NCI-H1105 treated with DMSO at 0.1 percent for 48 hours (cell line): ENCODE measurements around the gene KRT34.
"Not testable (repeated sequence)": the region's sequence is repeated elsewhere in the genome, so short reads cannot be mapped to it uniquely, and the experiment has no call there.

Experiments used
- DNase-seq: peaks from one replicate; lab custom pipeline; 2025; lab: John Stamatoyannopoulos, UW

The KRT34 gene

GRCh38 chr17:41381943-41382342 lies at the start of gene KRT34:
Gene KRT34, minus strand, starts transcription at chr17:41382306. Its CDS starts 60 bp downstream, at chr17:41382246.
- not testable (repeated sequence) for DNase-seq

GRCh38 chr17:41430376-41430775 lies 48.3 kb upstream of the KRT34 start:
- DNase-seq = not testable (repeated sequence)

DNA sequence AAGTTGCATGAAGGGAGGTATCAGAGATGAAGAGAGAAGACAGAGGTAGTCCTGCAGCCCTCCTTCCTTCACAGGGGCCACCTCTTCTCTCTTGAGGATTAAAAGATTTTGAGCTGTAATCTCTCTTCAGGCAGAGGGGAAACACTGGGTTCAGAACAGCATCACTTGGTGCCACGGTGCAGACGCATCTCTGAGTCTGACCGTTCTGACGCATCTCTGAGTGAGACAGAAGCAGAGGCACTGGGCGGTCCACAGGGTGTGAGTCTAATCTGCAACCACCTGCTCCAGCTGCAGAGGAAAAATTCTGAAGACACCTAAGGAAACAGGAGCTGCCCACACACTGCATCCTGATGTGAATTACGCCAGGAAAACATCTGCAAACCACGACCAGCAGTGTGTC lies 47.6 kb upstream of the KRT34 start:
- no peak for DNase-seq

DNA sequence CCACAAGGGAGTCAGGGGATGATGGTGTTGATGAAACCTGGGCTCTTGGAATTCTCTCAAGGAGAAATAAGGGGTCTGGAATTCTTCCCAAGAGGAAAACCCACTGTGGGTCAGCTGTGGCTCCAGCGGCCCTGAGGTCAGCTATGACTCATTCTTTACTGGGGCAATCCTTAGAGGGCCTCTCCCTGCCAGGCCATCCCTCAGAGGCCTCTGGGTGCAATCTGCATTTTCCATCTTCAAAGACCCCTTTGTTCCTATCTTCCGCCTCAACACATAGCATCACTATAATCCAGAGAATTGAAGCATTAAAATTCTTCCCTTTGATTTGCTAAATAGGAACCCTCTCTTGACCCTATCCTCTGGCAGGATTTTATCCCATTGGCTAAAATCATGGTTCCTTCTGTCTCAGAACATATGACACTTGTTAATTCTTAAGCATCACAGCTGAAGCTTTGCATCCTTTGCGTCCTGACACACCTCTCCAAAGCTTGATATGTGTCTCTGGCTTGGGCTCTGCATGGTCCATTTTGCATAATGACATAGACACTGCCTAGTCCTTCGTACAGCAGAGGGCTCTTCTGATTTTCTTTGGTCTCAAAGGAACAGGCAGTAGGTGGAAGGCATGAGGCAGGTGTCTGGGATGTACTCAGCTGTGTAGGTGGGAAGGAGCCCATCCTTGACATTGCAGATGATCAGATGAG lies 46.6 kb upstream of the KRT34 start:
- DNase-seq = no peak

DNA sequence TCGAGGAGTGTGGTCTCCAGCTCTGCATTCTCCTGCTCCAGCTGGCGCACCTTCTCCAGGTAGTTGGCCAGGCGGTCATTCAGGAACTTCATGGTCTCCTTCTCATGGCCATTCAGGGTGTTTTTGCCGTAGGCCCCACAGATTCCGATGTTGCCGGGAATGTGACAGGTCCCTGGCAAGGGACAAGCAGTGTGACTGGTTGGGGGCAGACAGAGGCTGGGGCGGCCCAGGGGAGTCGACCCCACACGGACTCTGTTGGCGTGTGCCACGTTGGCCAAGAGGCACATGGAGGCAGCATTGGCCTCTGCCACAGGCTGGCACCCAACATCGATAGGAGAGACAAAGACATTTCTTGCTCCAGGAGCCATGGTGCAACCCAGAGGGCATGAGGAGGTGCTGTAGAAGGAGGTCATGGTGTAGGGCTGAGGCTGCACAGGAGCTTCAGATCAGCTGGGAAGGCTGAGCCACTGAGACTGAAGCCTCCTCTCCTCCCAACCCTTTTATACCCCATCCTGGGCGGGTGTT lies 42.1 kb upstream of the KRT34 start, which contains the start of gene KRT37:
Gene KRT37, minus strand, starts transcription at position 475 of the 525 bp plus-strand sequence. Its CDS starts 62 bp downstream, at position 413.
- no peak for DNase-seq

- DNase-seq = not testable (repeated sequence)
These were observed 40.5 kb upstream of the KRT34 start for GRCh38 chr17:41422586-41422985.

DNA sequence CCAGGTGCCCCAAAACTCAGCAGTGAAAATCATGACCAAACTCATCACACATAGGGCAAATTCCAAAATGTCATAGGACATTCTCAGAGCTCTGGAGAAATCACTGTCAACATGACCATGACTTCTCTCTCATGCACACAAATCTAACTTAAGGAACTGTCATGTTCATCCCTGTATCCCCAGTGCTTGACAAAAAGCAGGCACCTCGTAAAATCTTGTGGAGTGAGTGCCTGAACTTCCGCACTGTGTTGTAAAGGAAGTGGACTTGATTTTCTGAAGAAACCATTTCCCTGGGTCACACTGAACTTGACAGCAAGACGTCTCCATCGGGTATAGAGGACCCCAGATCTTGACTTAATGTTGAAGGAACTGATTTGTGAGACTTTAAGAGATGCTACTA lies 39.5 kb upstream of the KRT34 start:
- DNase-seq = no peak

GRCh38 chr17:41421116-41421515 lies 39.0 kb upstream of the KRT34 start:
- no peak for DNase-seq

- no peak for DNase-seq
These were observed 38.0 kb upstream of the KRT34 start for GRCh38 chr17:41420134-41420533.

GRCh38 chr17:41419716-41420115 lies 37.6 kb upstream of the KRT34 start:
- DNase-seq = no peak

- no peak for DNase-seq
These were observed 36.2 kb upstream of the KRT34 start for GRCh38 chr17:41418116-41418860.

- peak; percentile 19 for DNase-seq
These were observed 35.5 kb upstream of the KRT34 start for GRCh38 chr17:41417576-41418015.

DNA sequence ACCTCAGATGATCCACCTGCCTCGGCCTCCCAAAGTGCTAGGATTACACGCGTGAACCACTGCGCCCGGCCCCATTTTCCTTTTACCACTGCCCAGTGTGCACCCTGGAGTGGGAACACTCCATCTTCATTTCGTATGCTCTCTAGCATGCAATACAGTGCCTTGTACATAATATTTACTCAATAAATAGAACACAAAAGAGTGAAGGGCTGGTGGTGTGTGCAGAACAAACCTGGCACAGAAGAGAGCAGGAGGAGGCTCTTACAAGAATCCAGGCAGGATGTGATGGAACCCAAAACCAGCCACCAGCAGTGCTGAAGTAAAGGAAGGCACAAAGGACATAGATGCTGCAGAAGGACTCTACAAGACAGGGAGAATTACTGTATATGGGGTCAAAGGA lies 35.0 kb upstream of the KRT34 start:
- no peak for DNase-seq

GRCh38 chr17:41416479-41416878 lies 34.4 kb upstream of the KRT34 start:
- DNase-seq = no peak

GRCh38 chr17:41415833-41416335 lies 33.8 kb upstream of the KRT34 start:
- DNase-seq = no peak

- no peak for DNase-seq
These were observed 33.3 kb upstream of the KRT34 start for GRCh38 chr17:41415411-41415810.

GRCh38 chr17:41413982-41414381 lies 31.9 kb upstream of the KRT34 start:
- DNase-seq = no peak

- DNase-seq = no peak
These were observed 31.3 kb upstream of the KRT34 start for GRCh38 chr17:41413353-41413957.

DNA sequence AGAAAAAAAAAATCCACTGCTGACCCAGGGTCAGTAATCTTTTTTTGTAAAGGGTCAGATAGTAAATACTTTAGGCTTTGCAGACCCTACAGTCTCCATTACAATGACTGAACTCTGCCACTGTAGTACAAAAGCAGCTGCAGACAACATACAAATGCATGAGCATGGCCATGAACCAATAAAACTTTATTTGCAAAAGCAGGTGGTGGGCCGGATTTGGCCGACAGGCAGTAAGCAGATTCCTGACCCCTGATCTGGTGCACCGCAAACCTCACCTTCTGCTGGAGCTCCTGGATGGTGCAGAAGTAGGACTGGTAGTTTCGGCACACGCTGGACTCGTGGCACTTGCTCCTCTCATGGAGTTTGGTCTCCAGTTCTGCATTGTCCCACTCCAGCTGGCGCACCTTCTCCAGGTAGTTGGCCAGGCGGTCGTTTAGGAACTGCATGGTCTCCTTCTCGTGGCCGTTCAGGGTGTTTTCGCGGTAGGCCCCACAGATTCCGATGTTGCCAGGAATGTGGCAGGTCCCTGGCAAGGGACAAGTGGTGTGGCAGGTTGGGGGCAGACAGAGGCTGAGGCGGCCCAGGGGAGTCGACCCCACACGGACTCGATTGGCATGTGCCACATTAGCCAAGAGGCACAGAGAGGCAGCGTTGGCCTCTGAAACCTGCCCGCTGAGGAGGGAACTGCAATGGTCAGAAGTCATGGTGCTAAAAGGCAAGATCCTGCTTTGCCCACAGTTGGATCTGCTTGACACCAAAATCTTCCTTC lies 29.1 kb upstream of the KRT34 start:
- DNase-seq = no peak

DNA sequence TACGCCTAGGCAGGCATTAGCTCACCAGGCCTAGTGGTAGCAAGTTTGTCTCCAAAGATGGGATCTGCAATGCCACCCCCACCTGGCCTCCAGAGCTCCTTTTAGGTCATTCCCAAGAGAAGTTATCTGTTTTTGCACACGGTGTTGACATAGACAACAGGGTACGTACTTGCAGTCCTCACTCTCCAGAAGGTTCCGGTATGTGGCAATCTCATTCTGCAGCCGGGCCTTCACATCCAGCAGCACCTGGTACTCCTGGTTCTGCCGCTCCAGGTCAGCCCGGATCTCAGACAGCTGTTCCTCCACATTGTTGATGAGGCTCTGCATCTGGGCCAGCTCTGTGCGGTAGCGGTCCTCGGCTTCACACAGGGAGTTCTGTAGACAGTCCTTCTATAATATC lies 25.1 kb upstream of the KRT34 start:
- no peak for DNase-seq

GRCh38 chr17:41406205-41406604 lies 24.1 kb upstream of the KRT34 start:
- DNase-seq = no peak
